ENCODE results near the gene LPAR2.

Gene LPAR2

DNA sequence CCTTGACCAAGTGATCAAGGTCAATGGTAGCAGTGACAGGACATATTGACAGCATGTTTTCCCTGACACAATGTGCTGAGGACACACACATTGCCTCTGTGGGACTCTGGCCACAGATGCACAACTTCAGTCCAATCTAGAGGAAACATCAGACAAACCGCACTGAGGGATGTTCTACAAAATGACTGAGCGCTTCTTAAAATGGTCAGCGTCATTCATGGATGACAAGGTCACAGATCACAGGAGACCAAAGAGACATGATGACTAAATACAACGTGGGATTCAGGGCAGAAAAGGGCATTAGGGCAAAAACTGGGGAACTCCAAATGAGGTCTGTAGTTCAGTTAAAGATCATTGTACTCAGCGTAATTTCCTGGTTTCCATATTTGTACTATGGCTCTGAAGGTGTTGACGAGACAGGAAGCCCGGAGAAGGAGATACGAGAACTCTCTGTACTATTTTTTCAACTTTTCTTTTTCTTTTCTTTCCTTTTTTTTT, 30.2 kb downstream of the LPAR2 start:
- no peak for TF ChIP-seq JUND (IDR thresholded peaks at IDR 0.05; ENCODE audit: low read depth)
- DNase-seq (ENCODE audit: low read depth in 1 of 2, low spot score in 1 of 2) = no peak
- in situ Hi-C loops (cut with HindIII; ENCODE audit: low pct_unique_long_range_greater_than_20kb, low sequenced_read_pairs) = no loop called here

- DNase-seq (ENCODE audit: low read depth in 1 of 2, low spot score in 1 of 2) = peak; percentile 28 to 71
- in situ Hi-C loops (cut with HindIII; ENCODE audit: low pct_unique_long_range_greater_than_20kb, low sequenced_read_pairs) = no loop called here
- TF ChIP-seq JUND (IDR thresholded peaks at IDR 0.05; ENCODE audit: low read depth) = no peak
Observed at GRCh38 chr19:19595171-19595701, 32.8 kb downstream of the LPAR2 start.

DNA sequence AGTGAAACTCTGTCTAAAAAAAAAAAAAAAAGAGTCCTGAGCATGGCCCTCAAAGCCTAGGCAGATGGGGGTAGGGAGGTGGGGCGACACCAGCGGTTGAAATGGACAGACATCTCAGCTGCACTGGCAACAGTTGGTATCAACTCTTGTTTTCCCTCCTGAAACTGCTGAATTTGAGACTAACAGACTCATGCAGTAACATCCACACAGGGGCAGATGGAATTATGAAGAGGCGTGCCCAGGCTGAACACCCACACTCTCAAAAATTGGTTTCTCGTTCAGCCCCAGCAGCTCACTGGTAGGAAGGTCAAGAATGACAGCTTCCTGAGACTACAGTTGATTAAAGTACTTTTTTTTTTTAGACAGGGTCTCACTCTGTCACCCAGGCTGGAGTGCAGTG, 33.6 kb downstream of the LPAR2 start:
- no peak for DNase-seq (ENCODE audit: low read depth in 1 of 2, low spot score in 1 of 2)
- TF ChIP-seq JUND (IDR thresholded peaks at IDR 0.05; ENCODE audit: low read depth) = no peak
- in situ Hi-C loops (cut with HindIII; ENCODE audit: low pct_unique_long_range_greater_than_20kb, low sequenced_read_pairs) = no loop called here

DNA sequence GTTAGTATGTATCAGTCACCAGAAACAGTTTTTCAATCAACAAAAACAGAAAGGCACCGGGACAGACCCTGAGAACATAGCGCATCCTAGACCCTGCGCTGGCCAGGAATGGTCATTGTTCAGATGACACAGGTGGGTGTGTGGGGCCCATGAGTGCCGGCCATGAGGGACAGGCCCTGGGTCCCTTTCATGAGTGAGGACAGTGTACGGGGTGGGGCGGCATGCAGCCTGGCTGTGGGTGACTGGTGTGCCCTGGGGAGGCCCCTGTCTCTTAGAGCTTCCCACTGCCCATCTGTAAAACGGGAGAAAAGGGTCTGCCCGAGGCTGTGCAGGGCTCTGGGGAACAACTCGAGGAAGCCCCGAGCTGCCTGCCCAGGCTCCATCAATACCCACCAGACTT, 35.3 kb downstream of the LPAR2 start:
- in situ Hi-C loops (cut with HindIII; ENCODE audit: low pct_unique_long_range_greater_than_20kb, low sequenced_read_pairs) = no loop called here
- no peak for TF ChIP-seq JUND (IDR thresholded peaks at IDR 0.05; ENCODE audit: low read depth)
- DNase-seq (ENCODE audit: low read depth in 1 of 2, low spot score in 1 of 2) = no peak

- peak; percentile 31 to 66 for DNase-seq (ENCODE audit: low read depth in 1 of 2, low spot score in 1 of 2)
- TF ChIP-seq JUND (IDR thresholded peaks at IDR 0.05; ENCODE audit: low read depth) = no peak
- in situ Hi-C loops (cut with HindIII; ENCODE audit: low pct_unique_long_range_greater_than_20kb, low sequenced_read_pairs) = no loop called here
Observed at GRCh38 chr19:19591133-19591825, 36.7 kb downstream of the LPAR2 start.

DNA sequence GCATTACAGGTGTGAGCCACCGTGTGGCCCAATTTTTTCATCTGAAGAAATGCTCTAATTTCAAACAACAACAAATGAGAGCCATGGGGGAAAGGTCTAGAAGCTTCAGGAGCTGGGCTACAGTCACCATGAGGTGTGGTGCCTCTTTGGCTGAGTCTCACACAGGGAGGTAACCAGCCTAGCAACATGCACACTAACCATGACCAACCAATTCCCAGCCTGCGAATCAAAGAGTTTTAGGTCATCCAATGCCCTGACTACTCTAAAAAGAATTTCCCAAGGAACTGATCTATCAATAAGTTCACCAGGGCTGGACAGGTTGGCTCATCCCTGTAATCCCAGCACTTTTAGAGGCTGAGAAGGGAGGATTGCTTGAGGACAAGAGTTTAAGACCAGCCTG, 39.5 kb downstream of the LPAR2 start:
- DNase-seq (ENCODE audit: low read depth in 1 of 2, low spot score in 1 of 2) = no peak
- no peak for TF ChIP-seq JUND (IDR thresholded peaks at IDR 0.05; ENCODE audit: low read depth)
- in situ Hi-C loops (cut with HindIII; ENCODE audit: low pct_unique_long_range_greater_than_20kb, low sequenced_read_pairs) = no loop called here

- in situ Hi-C loops (cut with HindIII; ENCODE audit: low pct_unique_long_range_greater_than_20kb, low sequenced_read_pairs) = no loop called here
- no peak for DNase-seq (ENCODE audit: low read depth in 1 of 2, low spot score in 1 of 2)
- TF ChIP-seq JUND (IDR thresholded peaks at IDR 0.05; ENCODE audit: low read depth) = no peak
Observed at GRCh38 chr19:19587771-19588170, 40.2 kb downstream of the LPAR2 start.

- TF ChIP-seq JUND (IDR thresholded peaks at IDR 0.05; ENCODE audit: low read depth) = no peak
- DNase-seq (ENCODE audit: low read depth in 1 of 2, low spot score in 1 of 2) = no peak
- in situ Hi-C loops (cut with HindIII; ENCODE audit: low pct_unique_long_range_greater_than_20kb, low sequenced_read_pairs) = no loop called here
Observed at GRCh38 chr19:19584356-19584755, 43.7 kb downstream of the LPAR2 start.

DNA sequence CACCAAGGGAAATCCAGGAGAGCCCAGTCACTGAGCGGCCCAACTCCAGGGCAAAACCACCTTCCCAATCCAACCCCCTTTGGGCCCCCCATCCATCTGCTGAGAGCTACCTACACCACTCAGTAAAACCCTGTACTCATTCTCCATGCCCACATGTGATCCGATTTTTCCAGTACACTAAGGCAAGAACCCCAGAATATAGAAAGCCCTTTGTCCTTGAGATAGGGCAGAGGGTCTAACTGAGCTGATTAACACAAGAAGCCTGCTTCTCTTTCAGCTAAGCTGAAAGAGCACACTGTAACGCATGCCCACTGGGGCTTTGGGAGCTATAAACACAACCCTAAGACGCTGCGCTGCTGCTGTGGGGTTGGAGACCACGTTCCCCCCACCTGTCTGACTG, 45.5 kb downstream of the LPAR2 start:
- in situ Hi-C loops (cut with HindIII; ENCODE audit: low pct_unique_long_range_greater_than_20kb, low sequenced_read_pairs) = no loop called here
- DNase-seq (ENCODE audit: low read depth in 1 of 2, low spot score in 1 of 2) = no peak
- no peak for TF ChIP-seq JUND (IDR thresholded peaks at IDR 0.05; ENCODE audit: low read depth)

DNA sequence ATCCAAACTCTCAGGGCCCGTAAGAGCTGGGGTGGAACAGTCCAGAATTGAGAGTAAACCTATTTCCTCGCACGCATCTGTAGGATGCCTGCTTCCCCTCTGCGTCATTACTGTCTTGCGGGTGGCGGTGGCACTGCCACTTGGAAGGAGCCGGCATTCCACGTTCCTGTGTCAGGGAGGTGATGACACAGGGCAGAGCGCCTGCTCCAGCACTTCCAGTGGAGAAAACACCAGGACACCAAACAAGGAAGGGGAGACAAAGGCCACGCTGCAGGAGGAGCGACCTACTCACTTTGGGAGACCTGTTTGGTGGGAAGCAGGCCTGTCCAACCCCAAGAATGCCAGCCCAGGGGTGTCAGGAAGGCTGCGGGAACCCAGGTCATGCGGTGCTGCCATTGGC, 46.6 kb downstream of the LPAR2 start:
- DNase-seq (ENCODE audit: low read depth in 1 of 2, low spot score in 1 of 2) = no peak
- no peak for TF ChIP-seq JUND (IDR thresholded peaks at IDR 0.05; ENCODE audit: low read depth)
- in situ Hi-C loops (cut with HindIII; ENCODE audit: low pct_unique_long_range_greater_than_20kb, low sequenced_read_pairs) = no loop called here

GRCh38 chr19:19580418-19580817, 47.6 kb downstream of the LPAR2 start:
- TF ChIP-seq JUND (IDR thresholded peaks at IDR 0.05; ENCODE audit: low read depth) = no peak
- DNase-seq (ENCODE audit: low read depth in 1 of 2, low spot score in 1 of 2) = no peak
- in situ Hi-C loops (cut with HindIII; ENCODE audit: low pct_unique_long_range_greater_than_20kb, low sequenced_read_pairs) = no loop called here

GRCh38 chr19:19579533-19580361, 48.3 kb downstream of the LPAR2 start:
- TF ChIP-seq JUND (IDR thresholded peaks at IDR 0.05; ENCODE audit: low read depth) = no peak
- DNase-seq (ENCODE audit: low read depth in 1 of 2, low spot score in 1 of 2) = no peak
- in situ Hi-C loops (cut with HindIII; ENCODE audit: low pct_unique_long_range_greater_than_20kb, low sequenced_read_pairs) = no loop called here

GRCh38 chr19:19578252-19578651, 49.8 kb downstream of the LPAR2 start:
- DNase-seq (ENCODE audit: low read depth in 1 of 2, low spot score in 1 of 2) = no peak
- in situ Hi-C loops (cut with HindIII; ENCODE audit: low pct_unique_long_range_greater_than_20kb, low sequenced_read_pairs) = no loop called here
- no peak for TF ChIP-seq JUND (IDR thresholded peaks at IDR 0.05; ENCODE audit: low read depth)

Data from T47D (cell line).